Measurements from ENCODE around the gene ZBTB45.

ZBTB45 gene

DNA sequence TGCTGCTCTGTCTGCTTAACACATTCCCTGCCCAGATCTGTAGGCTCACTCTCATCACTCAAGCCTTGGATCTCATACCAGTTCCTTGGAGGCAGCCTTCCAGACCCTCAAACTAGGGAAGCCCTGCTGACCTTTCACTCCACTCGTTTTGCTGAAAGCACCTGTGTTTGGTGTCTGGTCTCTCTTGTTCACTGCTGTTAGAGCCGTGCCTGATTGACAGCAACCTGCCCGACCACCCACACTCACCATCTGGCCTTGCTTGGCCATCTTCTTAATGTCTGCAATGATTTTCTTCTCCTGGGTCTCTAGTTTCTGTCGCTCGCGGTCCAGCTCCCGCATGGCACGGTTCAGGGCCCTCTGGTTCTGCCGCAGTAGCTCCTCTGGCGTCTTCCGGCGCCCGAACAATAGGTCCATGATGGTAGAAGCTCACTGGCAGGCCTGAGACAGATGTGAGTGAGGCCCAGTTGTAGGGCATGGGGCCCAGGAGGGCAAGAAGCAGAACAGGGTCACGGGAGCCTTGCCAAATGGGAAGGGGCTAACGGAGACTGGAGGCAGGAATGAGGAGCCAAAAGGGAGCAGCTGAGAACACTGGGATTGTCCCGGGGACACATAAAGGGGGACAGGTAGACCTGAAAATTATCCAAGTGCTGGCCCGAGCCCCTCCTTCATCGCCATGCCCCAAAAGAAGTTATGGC lies 34.3 kb upstream of the ZBTB45 start:
- peak overlapping the region; percentile 83 for H3K4me3 ChIP-seq (ENCODE audit: low read depth, low read length)
- TF ChIP-seq, protein P1, sequence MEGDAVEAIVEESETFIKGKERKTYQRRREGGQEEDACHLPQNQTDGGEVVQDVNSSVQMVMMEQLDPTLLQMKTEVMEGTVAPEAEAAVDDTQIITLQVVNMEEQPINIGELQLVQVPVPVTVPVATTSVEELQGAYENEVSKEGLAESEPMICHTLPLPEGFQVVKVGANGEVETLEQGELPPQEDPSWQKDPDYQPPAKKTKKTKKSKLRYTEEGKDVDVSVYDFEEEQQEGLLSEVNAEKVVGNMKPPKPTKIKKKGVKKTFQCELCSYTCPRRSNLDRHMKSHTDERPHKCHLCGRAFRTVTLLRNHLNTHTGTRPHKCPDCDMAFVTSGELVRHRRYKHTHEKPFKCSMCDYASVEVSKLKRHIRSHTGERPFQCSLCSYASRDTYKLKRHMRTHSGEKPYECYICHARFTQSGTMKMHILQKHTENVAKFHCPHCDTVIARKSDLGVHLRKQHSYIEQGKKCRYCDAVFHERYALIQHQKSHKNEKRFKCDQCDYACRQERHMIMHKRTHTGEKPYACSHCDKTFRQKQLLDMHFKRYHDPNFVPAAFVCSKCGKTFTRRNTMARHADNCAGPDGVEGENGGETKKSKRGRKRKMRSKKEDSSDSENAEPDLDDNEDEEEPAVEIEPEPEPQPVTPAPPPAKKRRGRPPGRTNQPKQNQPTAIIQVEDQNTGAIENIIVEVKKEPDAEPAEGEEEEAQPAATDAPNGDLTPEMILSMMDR (IDR thresholded peaks at IDR 0.05; ENCODE audit: control insufficient read depth, extremely low read depth, insufficient read depth), result no peak
- DNase-seq (ENCODE audit: low read depth), result no peak

- H3K4me3 ChIP-seq (ENCODE audit: low read depth, low read length), result no peak overlapping the region
- no peak for DNase-seq (ENCODE audit: low read depth)
- TF ChIP-seq, protein P1 (IDR thresholded peaks at IDR 0.05; ENCODE audit: control insufficient read depth, extremely low read depth, insufficient read depth), result no peak
These were observed 33.0 kb upstream of the ZBTB45 start for GRCh38 chr19:58552655-58553054.

DNA sequence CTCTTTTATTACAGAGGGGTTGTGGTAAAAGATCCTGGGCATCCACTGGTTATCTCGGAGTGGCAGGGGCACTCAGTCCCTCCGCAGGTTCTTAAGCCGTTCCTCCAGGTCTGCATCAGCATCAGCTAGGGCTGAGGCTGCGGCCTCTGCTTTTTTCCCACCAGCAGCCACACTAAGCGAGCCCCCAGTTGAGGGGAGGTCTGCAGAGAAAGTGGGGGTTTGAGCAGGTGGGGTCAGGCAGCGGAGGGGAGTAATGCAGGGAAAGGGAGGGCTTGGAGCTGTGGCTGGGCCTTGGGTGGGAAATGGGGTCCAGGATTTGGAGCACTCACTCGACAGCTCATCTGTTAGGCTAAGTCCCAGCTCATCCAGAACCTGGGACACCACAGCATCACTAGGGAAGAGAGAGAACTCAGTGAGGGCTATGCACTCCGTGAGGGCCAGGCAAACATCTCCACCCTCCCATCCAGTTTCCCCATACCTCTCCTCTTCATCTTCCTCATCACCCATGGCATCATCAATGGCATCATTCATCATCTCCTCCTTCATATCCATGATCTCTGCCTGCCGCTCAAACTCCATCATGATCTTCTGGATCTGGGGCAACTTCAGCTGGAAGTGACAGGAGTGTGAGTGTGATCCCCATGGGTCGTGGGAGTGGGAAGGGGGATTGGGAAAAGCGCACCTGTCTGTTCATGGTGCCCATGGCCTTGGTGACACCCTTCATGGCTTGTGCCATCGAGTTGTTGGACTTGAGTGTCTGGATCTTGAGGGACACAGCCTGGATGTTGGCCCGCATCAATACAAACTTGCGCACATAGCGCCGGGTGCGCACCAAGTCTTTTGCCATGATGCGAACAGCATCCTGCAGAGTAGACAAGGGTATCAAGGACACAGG lies 32.2 kb upstream of the ZBTB45 start:
- no peak overlapping the region for H3K4me3 ChIP-seq (ENCODE audit: low read depth, low read length)

DNA sequence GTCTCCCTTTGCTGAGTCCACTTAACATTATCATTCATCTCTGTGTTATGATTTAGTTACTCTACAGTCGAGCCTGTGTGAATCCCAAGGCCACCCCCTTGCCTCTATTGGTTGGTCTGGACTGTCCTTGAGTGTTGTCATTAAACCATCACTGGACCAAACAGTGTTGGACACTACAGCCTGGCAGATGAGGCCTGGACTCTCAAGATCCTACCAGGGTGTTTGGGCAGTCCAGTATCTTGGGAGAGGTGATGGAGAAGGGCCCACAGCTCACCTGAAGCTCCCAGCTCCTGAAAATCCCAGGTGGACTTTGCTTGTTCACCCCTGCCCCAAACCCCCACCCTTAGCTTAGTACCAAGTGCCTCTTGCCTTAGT lies 31.5 kb upstream of the ZBTB45 start:
- H3K4me3 ChIP-seq (ENCODE audit: low read depth, low read length), result no peak overlapping the region
- TF ChIP-seq, protein P1 (IDR thresholded peaks at IDR 0.05; ENCODE audit: control insufficient read depth, extremely low read depth, insufficient read depth), result no peak
- no peak for DNase-seq (ENCODE audit: low read depth)

More for the DNA sequence above, 32.2 kb upstream of the ZBTB45 start:
- TF ChIP-seq, protein P1 (IDR thresholded peaks at IDR 0.05; ENCODE audit: control insufficient read depth, extremely low read depth, insufficient read depth), result no peak
- DNase-seq (ENCODE audit: low read depth), result no peak

DNA sequence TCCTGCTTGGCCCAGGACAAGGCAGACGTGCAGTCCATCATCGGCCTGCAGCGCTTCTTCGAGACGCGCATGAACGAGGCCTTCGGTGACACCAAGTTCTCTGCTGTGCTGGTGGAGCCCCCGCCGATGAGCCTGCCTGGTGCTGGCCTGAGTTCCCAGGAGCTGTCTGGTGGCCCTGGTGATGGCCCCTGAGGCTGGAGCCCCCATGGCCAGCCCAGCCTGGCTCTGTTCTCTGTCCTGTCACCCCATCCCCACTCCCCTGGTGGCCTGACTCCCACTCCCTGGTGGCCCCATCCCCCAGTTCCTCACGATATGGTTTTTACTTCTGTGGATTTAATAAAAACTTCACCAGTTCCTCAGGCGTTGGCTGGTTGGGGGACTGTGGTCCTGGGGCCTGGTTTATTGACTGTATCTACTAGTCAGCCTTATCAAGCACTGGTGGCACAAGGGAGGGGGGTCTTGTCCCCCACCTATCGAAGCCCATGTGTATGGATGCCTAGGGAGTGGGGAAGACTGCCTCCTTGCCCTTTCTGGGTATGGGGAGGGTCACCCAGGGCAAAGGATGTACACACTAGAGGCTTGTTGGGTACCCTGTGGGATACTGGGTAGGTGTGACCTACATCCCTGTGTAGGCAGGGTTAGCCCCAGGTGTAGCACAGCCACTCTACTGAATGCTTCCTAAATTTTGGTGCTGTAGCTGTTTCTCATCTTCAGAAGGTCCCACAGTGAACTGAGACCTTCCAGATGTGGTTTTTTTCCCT lies 30.9 kb upstream of the ZBTB45 start:
- TF ChIP-seq, protein P1 (IDR thresholded peaks at IDR 0.05; ENCODE audit: control insufficient read depth, extremely low read depth, insufficient read depth), result no peak
- DNase-seq (ENCODE audit: low read depth), result no peak
- no peak overlapping the region for H3K4me3 ChIP-seq (ENCODE audit: low read depth, low read length)

DNA sequence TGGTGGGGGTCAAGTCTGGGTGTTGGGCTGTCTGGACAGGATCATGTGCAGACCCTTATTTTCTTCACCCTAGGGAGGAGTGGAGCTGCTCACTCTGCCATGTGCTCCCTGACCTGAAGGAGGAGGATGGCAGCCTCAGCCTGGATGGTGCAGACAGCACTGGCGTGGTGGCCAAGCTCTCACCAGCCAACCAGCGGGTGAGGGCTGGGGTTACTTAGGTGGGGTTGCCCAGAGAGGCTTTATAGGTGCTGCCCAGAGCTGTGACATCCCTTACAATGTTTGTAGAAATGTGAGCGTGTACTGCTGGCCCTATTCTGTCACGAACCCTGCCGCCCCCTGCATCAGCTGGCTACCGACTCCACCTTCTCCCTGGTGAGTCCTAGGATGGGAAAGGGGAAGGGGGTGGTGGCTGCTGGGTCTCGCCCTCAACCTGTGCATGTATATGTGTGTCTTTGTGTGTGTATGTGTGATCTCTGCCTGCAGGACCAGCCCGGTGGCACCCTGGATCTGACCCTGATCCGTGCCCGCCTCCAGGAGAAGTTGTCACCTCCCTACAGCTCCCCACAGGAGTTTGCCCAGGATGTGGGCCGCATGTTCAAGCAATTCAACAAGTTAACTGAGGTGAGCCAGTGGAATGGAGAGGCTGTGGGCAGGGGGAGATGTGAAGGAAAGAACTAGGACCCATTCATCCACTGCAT lies 30.2 kb upstream of the ZBTB45 start:
- TF ChIP-seq, protein P1 (IDR thresholded peaks at IDR 0.05; ENCODE audit: control insufficient read depth, extremely low read depth, insufficient read depth), result no peak
- no peak overlapping the region for H3K4me3 ChIP-seq (ENCODE audit: low read depth, low read length)
- no peak for DNase-seq (ENCODE audit: low read depth)

Measured in LNCaP clone FGC (cell line).